Stimulated activated CD8-positive, alpha-beta memory T cell treated with anti-CD3 and anti-CD28 coated beads, Interleukin-15, amount 100 ng/mL, for 24 hours (primary cell): ENCODE measurements around the gene SLC25A47.
"Not testable (repeated sequence)": the region's sequence is repeated elsewhere in the genome, so short reads cannot be mapped to it uniquely, and the experiment has no call there.

Experiments
- DNase-seq: peaks from one replicate; pipeline ENCODE4 v3.0.0-alpha.2; 2020; ENCODE audit warnings: low read depth

SLC25A47 gene

GRCh38 chr14:100305324-100306100 lies 17.6 kb upstream of the SLC25A47 start:
- DNase-seq: no peak

- DNase-seq: peak; percentile 57
These were observed 16.8 kb upstream of the SLC25A47 start, which contains the start of gene SLC25A29 for GRCh38 chr14:100306101-100306997. SLC25A29 (minus strand) TSS chr14:100306444; CDS start chr14:100306232, 212 bp downstream.

GRCh38 chr14:100306998-100307765 lies 16.0 kb upstream of the SLC25A47 start:
- DNase-seq: no peak

GRCh38 chr14:100307766-100308426 lies 15.2 kb upstream of the SLC25A47 start:
- DNase-seq: no peak

- DNase-seq: not testable (repeated sequence)
These were observed 14.7 kb upstream of the SLC25A47 start for GRCh38 chr14:100308427-100308792.

- no peak for DNase-seq
These were observed 14.0 kb upstream of the SLC25A47 start for GRCh38 chr14:100309028-100309737.

- not testable (repeated sequence) for DNase-seq
These were observed 10.8 kb upstream of the SLC25A47 start for GRCh38 chr14:100312110-100312876.

GRCh38 chr14:100312877-100313400 lies 10.2 kb upstream of the SLC25A47 start:
- DNase-seq: no peak

GRCh38 chr14:100313464-100314230 lies 9.5 kb upstream of the SLC25A47 start:
- DNase-seq: no peak

- DNase-seq: no peak
These were observed 8.4 kb upstream of the SLC25A47 start for GRCh38 chr14:100314724-100315123.

GRCh38 chr14:100317389-100317788 lies 5.8 kb upstream of the SLC25A47 start:
- DNase-seq: no peak

- DNase-seq: peak; percentile 38
These were observed 5.0 kb upstream of the SLC25A47 start for GRCh38 chr14:100317912-100318808.

GRCh38 chr14:100320157-100320856 lies 2.8 kb upstream of the SLC25A47 start:
- no peak for DNase-seq

GRCh38 chr14:100321473-100322137 lies 1.5 kb upstream of the SLC25A47 start:
- DNase-seq: no peak

GRCh38 chr14:100322138-100322957 lies 791 bp upstream of the SLC25A47 start:
- no peak for DNase-seq

- DNase-seq: no peak
These were observed 786 bp downstream of the SLC25A47 start for GRCh38 chr14:100323942-100324307.
